H1 (cell line): ENCODE results near the gene WNK3. TPM values are rescaled to one million over a fixed set of nuclear protein-coding genes. Genes with fewer than 3 reads are reported as not detected.

ENCODE experiments used
- CTCF ChIA-PET: fragments of 300-600 bp; sonication (Branson Sonifier 250); formaldehyde crosslinking; loops from one replicate; lab custom pipeline; 2021; ENCODE audit not compliant: partially characterized antibody; lab: Charles Lee
- POLR2A ChIA-PET: fragments of 300-600 bp; sonication (Branson Sonifier 250); formaldehyde crosslinking; loops from one replicate; lab custom pipeline; 2021; ENCODE audit warnings: inconsistent platforms; ENCODE audit not compliant: partially characterized antibody; lab: Charles Lee
- DNase-seq, 2 experiments: peaks; one replicate each; pipeline versions ENCODE4 v3.0.0 to v3.0.0-alpha.2; 2010 to 2022; ENCODE audit warnings: low spot score in 2 of 2, low read depth in 1 of 2, mixed read lengths in 1 of 2
- FAIRE-seq: peaks from 2 replicates; lab custom pipeline; 2011; peaks lifted over from hg19 to GRCh38; lab: Jason Lieb, UNC
- H2AFZ ChIP-seq: 2 replicates; pipeline ENCODE4 v1.8.1; 2012; ENCODE audit warnings: low read length, inconsistent platforms
- H2AK5ac ChIP-seq: 2 replicates; pipeline ENCODE4 v1.6.1; 2013; ENCODE audit warnings: low read depth, low read length
- H2BK120ac ChIP-seq: replicated peaks from 2 replicates; pipeline ENCODE3; 2013; ENCODE audit warnings: low read depth, low read length, inconsistent platforms
- H2BK12ac ChIP-seq: 2 replicates; pipeline ENCODE4 v1.6.1; 2013; ENCODE audit warnings: low read depth, low read length
- H2BK15ac ChIP-seq: 2 replicates; pipeline ENCODE4 v1.6.1; 2013; ENCODE audit warnings: low read length
- H2BK20ac ChIP-seq: 2 replicates; pipeline ENCODE4 v1.6.1; 2013; ENCODE audit warnings: low read length
- H2BK5ac ChIP-seq: 2 replicates; pipeline ENCODE4 v1.6.1; 2013; ENCODE audit warnings: low read depth, low read length
- H3K14ac ChIP-seq: 2 replicates; pipeline ENCODE4 v1.6.1; 2013; ENCODE audit warnings: inconsistent platforms; ENCODE audit not compliant: insufficient read length
- H3K18ac ChIP-seq: 2 replicates; pipeline ENCODE4 v1.6.1; 2013; ENCODE audit warnings: low read length; ENCODE audit errors: extremely low read depth
- H3K23ac ChIP-seq: 2 replicates; pipeline ENCODE4 v1.6.1; 2013; ENCODE audit warnings: inconsistent platforms; ENCODE audit not compliant: insufficient read length
- H3K23me2 ChIP-seq: 2 replicates; pipeline ENCODE4 v1.6.1; 2013; ENCODE audit warnings: low read depth, low read length
- H3K27ac ChIP-seq: 2 replicates; pipeline ENCODE4 v1.6.1; 2011; ENCODE audit warnings: low read depth, low read length, inconsistent platforms
- H3K27me3 ChIP-seq, 4 experiments: replicated peaks in 1 of 4; 1 replicate in 1 of 4; 2 replicates in 3 of 4; pipeline versions ENCODE4 v1.6.1 to v1.8.1; 2011 to 2013; ENCODE audit warnings: low read length in 3 of 4, mild to moderate bottlenecking in 3 of 4, inconsistent platforms in 2 of 4, mixed read lengths in 2 of 4, moderate library complexity in 1 of 4; ENCODE audit not compliant: control insufficient read depth in 3 of 4, insufficient read depth in 3 of 4; ENCODE audit errors: extremely low read depth in 1 of 4
- H3K36me3 ChIP-seq, 4 experiments: 2 replicates each; pipeline versions ENCODE4 v1.6.1 to v1.8.1; 2011 to 2013; ENCODE audit warnings: mild to moderate bottlenecking in 4 of 4, low read length in 3 of 4, moderate library complexity in 2 of 4, control low read depth in 1 of 4, inconsistent platforms in 1 of 4; ENCODE audit not compliant: insufficient read depth in 4 of 4, control insufficient read depth in 2 of 4
- H3K4ac ChIP-seq: replicated peaks from 2 replicates; pipeline ENCODE3; 2013; ENCODE audit warnings: low read length, low read depth, mixed read lengths, inconsistent platforms; ENCODE audit not compliant: insufficient read length
- H3K4me1 ChIP-seq, 4 experiments: replicated peaks in 1 of 4; 1 replicate in 1 of 4; 2 replicates in 3 of 4; pipeline versions ENCODE4 v1.6.1 to v1.8.1; 2011 to 2013; ENCODE audit warnings: low read length in 3 of 4, inconsistent platforms in 2 of 4, mixed read lengths in 1 of 4; ENCODE audit not compliant: insufficient read depth in 4 of 4, control insufficient read depth in 3 of 4
- H3K4me2 ChIP-seq, 2 experiments: 2 replicates each; pipeline versions ENCODE4 v1.6.1 to v1.8.1; 2011 to 2013; ENCODE audit warnings: low read depth in 2 of 2, low read length in 2 of 2, control low read depth in 1 of 2, inconsistent platforms in 1 of 2, mild to moderate bottlenecking in 1 of 2; ENCODE audit not compliant: insufficient read depth in 1 of 2
- H3K4me3 ChIP-seq, 4 experiments: fragments of 200-600, 300-600 bp in 1 of 4; sonication (generic), shearing (Covaris generic), sonication (Bioruptor Twin) in 1 of 4; 2 replicates each; pipeline versions ENCODE4 v1.5.1 to v1.8.1; 2011 to 2016; ENCODE audit warnings: low read length in 4 of 4, low read depth in 3 of 4, control low read depth in 2 of 4, inconsistent platforms in 2 of 4, mild to moderate bottlenecking in 2 of 4, mixed read lengths in 1 of 4, moderate library complexity in 1 of 4; ENCODE audit not compliant: insufficient read depth in 2 of 4; ENCODE audit errors: extremely low read depth in 1 of 4
- H3K56ac ChIP-seq: replicated peaks from 2 replicates; pipeline ENCODE3; 2013; ENCODE audit warnings: low read depth, mild to moderate bottlenecking, mixed read lengths, low read length, inconsistent platforms; ENCODE audit not compliant: insufficient read length
- H3K79me1 ChIP-seq: 2 replicates; pipeline ENCODE4 v1.6.1; 2013; ENCODE audit warnings: low read depth, low read length, control low read depth
- H3K79me2 ChIP-seq, 2 experiments: 2 replicates each; pipeline versions ENCODE4 v1.6.1 to v1.8.1; 2012 to 2013; ENCODE audit warnings: low read length in 2 of 2, mild to moderate bottlenecking in 2 of 2, inconsistent platforms in 1 of 2; ENCODE audit not compliant: insufficient read depth in 2 of 2, control insufficient read depth in 1 of 2
- H3K9ac ChIP-seq, 4 experiments: replicated peaks in 1 of 4; 1 replicate in 1 of 4; 2 replicates in 3 of 4; pipeline versions ENCODE4 v1.6.1 to v1.8.1; 2011 to 2013; ENCODE audit warnings: low read depth in 3 of 4, low read length in 3 of 4, control low read depth in 2 of 4, mild to moderate bottlenecking in 2 of 4, moderate library complexity in 2 of 4, inconsistent platforms in 1 of 4; ENCODE audit errors: extremely low read depth in 1 of 4
- H3K9me3 ChIP-seq, 2 experiments: 2 replicates each; pipeline versions ENCODE4 v1.6.1 to v1.8.1; 2012 to 2013; ENCODE audit warnings: mild to moderate bottlenecking in 2 of 2, moderate library complexity in 2 of 2, control low read depth in 1 of 2, inconsistent platforms in 1 of 2, low read depth in 1 of 2, low read length in 1 of 2, mixed read lengths in 1 of 2; ENCODE audit not compliant: insufficient read depth in 2 of 2
- H4K20me1 ChIP-seq, 2 experiments: replicated peaks in 1 of 2; 2 replicates each; pipeline versions ENCODE3 to v1.8.1; 2011 to 2013; ENCODE audit warnings: inconsistent platforms in 2 of 2, low read length in 2 of 2, mild to moderate bottlenecking in 1 of 2; ENCODE audit not compliant: insufficient read depth in 2 of 2, control insufficient read depth in 1 of 2
- H4K5ac ChIP-seq: 2 replicates; pipeline ENCODE4 v1.6.1; 2013; ENCODE audit warnings: low read length, low read depth, mixed read lengths, inconsistent platforms; ENCODE audit not compliant: insufficient read length
- H4K8ac ChIP-seq: 2 replicates; pipeline ENCODE4 v1.8.0; 2013; ENCODE audit warnings: mild to moderate bottlenecking, moderate library complexity, low read length, inconsistent platforms; ENCODE audit not compliant: insufficient read depth; ENCODE audit errors: extremely low read depth
- H4K91ac ChIP-seq: replicated peaks from 2 replicates; pipeline ENCODE3; 2013; ENCODE audit warnings: low read length, mixed read lengths, inconsistent platforms; ENCODE audit not compliant: insufficient read length
- ASH2L ChIP-seq: fragments of 200-600, 300-600 bp; sonication (generic); IDR thresholded peaks from one replicate; pipeline ENCODE4 v1.7.1; 2017; ENCODE audit warnings: low read length
- BRCA1 ChIP-seq: IDR thresholded peaks from 2 replicates; pipeline ENCODE4 v1.6.1; 2012; ENCODE audit warnings: low read depth, low read length, improper control_type of control experiment
- CBX8 ChIP-seq: fragments of 300-800, 300-1000 bp; sonication (generic); IDR thresholded peaks from 2 replicates; pipeline ENCODE4 v1.7.1; 2016; ENCODE audit warnings: low read depth, low read length, borderline replicate concordance
- CEBPB ChIP-seq: IDR thresholded peaks from 2 replicates; pipeline ENCODE4 v1.6.1; 2012; ENCODE audit warnings: low read depth, low read length
- EGR1 ChIP-seq: IDR thresholded peaks from 2 replicates; pipeline ENCODE4 v1.6.1; 2011; ENCODE audit warnings: low read depth, low read length, borderline replicate concordance
- EP300 ChIP-seq, 2 experiments: IDR thresholded peaks; 1 replicate in 1 of 2; 2 replicates in 1 of 2; pipeline ENCODE4 v1.6.1; 2011 to 2012; ENCODE audit warnings: low read depth in 2 of 2, low read length in 2 of 2, mild to moderate bottlenecking in 2 of 2, borderline replicate concordance in 1 of 2, inconsistent platforms in 1 of 2, moderate library complexity in 1 of 2
- FOSL1 ChIP-seq: IDR thresholded peaks from 2 replicates; pipeline ENCODE4 v1.6.1; 2011; ENCODE audit warnings: mild to moderate bottlenecking, low read depth, low read length, moderate library complexity; ENCODE audit not compliant: insufficient read depth
- HDAC2 ChIP-seq, 2 experiments: fragments of 300-600 bp in 1 of 2; sonication (generic) in 1 of 2; IDR thresholded peaks; 2 replicates each; pipeline ENCODE4 v1.6.1; 2011 to 2012; ENCODE audit warnings: low read depth in 2 of 2, low read length in 2 of 2, mild to moderate bottlenecking in 2 of 2, moderate library complexity in 2 of 2, borderline replicate concordance in 1 of 2, inconsistent platforms in 1 of 2
- MAFK ChIP-seq: IDR thresholded peaks from 2 replicates; pipeline ENCODE4 v1.6.1; 2012; ENCODE audit warnings: low read depth, mild to moderate bottlenecking, improper control_type of control experiment, low read length
- NRF1 ChIP-seq: IDR thresholded peaks from 2 replicates; pipeline ENCODE4 v1.6.1; 2011; ENCODE audit warnings: mild to moderate bottlenecking, low read depth, low read length, improper control_type of control experiment
- POLR2AphosphoS5 ChIP-seq: IDR thresholded peaks from 2 replicates; pipeline ENCODE4 v1.6.1; 2011; ENCODE audit warnings: low read depth, low read length
- RFX5 ChIP-seq: IDR thresholded peaks from 2 replicates; pipeline ENCODE4 v1.6.1; 2011; ENCODE audit warnings: low read depth, low read length, improper control_type of control experiment, borderline replicate concordance
- RXRA ChIP-seq: IDR thresholded peaks from 2 replicates; pipeline ENCODE4 v1.6.1; 2011; ENCODE audit warnings: low read depth, mild to moderate bottlenecking, low read length, moderate library complexity; ENCODE audit not compliant: insufficient read depth
- TEAD4 ChIP-seq: IDR thresholded peaks from 2 replicates; pipeline ENCODE4 v1.6.1; 2012; ENCODE audit warnings: low read depth, low read length, inconsistent platforms, mixed read lengths
- ZNF274 ChIP-seq: IDR thresholded peaks from 2 replicates; pipeline ENCODE4 v1.7.0; 2012; ENCODE audit warnings: low read length, borderline replicate concordance; ENCODE audit errors: extremely low read depth
- WGBS, 2 experiments: shearing (Covaris generic) in 1 of 2; methylation state at CpG; one replicate each; pipeline versions ENCODE4 v1.1.6 to v1.1.7; 2013 to 2015; ENCODE audit warnings: low lambda C conversion rate in 2 of 2, mixed read lengths in 2 of 2, inconsistent platforms in 1 of 2, low coverage in 1 of 2, missing lambda C conversion rate in 1 of 2; ENCODE audit not compliant: insufficient replicate concordance in 2 of 2, insufficient coverage in 1 of 2, insufficient read length in 1 of 2; ENCODE audit errors: extremely low coverage in 1 of 2, missing lambda C conversion rate in 1 of 2; 5-methylcytosine and 5-hydroxymethylcytosine counted together
- polyA plus RNA-seq, 7 experiments: library from polyadenylated mRNA; depleted of rRNA in 3 of 7; stranded (reverse) in 5 of 7; unstranded in 2 of 7; fragments of >200 nt in 5 of 7; fragments of 200-250 nt in 2 of 7; gene quantifications; 1 replicate in 5 of 7; 2 replicates in 1 of 7; 4 replicates in 1 of 7; pipeline versions ENCODE4 v1.2.1 to v1.2.3, GENCODE V29; 2011 to 2013; ENCODE audit warnings: missing spikeins in 2 of 7, mixed read lengths in 2 of 7
- total RNA-seq: library from RNA; stranded (reverse); fragmentation: NEBNext Ultra II Directional; extraction: Animal tissue kit (Norgen Biotek cat#: 25700); gene quantifications from 2 replicates; pipeline ENCODE4 v1.2.1, GENCODE V29; 2021

Gene WNK3
- total and polyA plus RNA-seq, 2 of the 8 experiments (the other 6 are each of a cell fraction or from before 2014, with no cell fraction given): 5.5 to 37.5 TPM

DNA sequence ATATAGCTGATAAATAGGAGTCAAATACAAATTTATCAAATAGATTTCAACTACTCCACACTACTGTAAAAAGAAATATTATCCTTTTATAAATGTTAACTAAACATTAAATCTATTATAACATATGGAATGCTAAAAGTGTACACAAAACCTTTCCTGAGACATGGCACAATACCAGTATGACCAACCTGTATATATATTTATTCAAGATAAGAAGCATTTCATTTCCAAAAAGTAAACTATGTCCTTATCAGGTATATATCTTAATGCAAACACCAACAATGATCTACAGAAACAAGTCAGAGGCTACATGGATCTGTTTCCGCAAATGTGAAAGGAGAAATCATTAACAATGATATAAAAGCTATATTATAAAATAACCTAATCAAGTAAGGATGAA, 37.8 kb downstream of the WNK3 start:
- Histone ChIP-seq H3K18ac (no peak overlapping the region), H3K14ac (no peak overlapping the region), H2AFZ (no peak overlapping the region), H2BK15ac (no peak overlapping the region), H2BK120ac (no peak overlapping the region), H3K23ac (no peak overlapping the region), H3K4me1 (no peaks in the 10 kb centered on the region), H4K20me1 (peaks cover 0 to 2% of the 10 kb centered on the region in 2 experiments), H3K23me2 (no peaks in the 10 kb centered on the region), H4K8ac (no peak overlapping the region), H3K9ac (no peak overlapping the region), H2AK5ac (no peak overlapping the region), H2BK5ac (no peak overlapping the region), H3K4me2 (no peak overlapping the region), H3K56ac (no peak overlapping the region), H3K79me1 (no peaks in the 10 kb centered on the region), H4K5ac (no peak overlapping the region), H3K27me3 (no peaks in the 10 kb centered on the region), H3K4me3 (no peak overlapping the region), H3K4ac (no peak overlapping the region), H3K79me2 (no peaks in the 10 kb centered on the region), H3K36me3 (no peaks in the 10 kb centered on the region), H4K91ac (no peak overlapping the region), H3K9me3 (no peaks in the 10 kb centered on the region), H2BK20ac (no peak overlapping the region), H2BK12ac (no peak overlapping the region), H3K27ac (no peak overlapping the region)
- FAIRE-seq (no peak), DNase-seq (no peak)
- ChIA-PET POLR2A (interaction anchor here (0.6 kb wide), 1 partner anchor 40 kb away, joined by 3 read pairs; no protein-coding TSS in a partner anchor), CTCF (interaction anchor here (0.6 to 0.7 kb wide), 2 partner anchors 97 to 640 kb away, joined by 3 read pairs; no protein-coding TSS in a partner anchor)
- WGBS, 2 experiments: 92% methylated on average over 1 of the region's 1 CpG; no CpG with 5 or more reads in 1 of the 2 experiments
- TF ChIP-seq EGR1: no peak
- TF ChIP-seq FOSL1: no peak
- TF ChIP-seq ASH2L: no peak
- TF ChIP-seq RXRA: no peak
- TF ChIP-seq RFX5: no peak
- TF ChIP-seq MAFK: no peak
- TF ChIP-seq CEBPB: no peak
- TF ChIP-seq TEAD4: no peak
- TF ChIP-seq ZNF274: no peak
- TF ChIP-seq CBX8: no peak
- no peak for TF ChIP-seq POLR2AphosphoS5
- TF ChIP-seq BRCA1: no peak
- no peak for TF ChIP-seq HDAC2 (IDR thresholded peaks at IDR 0.05; ENCODE audit: borderline replicate concordance in 1 of 2, low read depth in 2 of 2, low read length in 2 of 2)
- no peak for TF ChIP-seq NRF1
- no peak for TF ChIP-seq EP300 (IDR thresholded peaks at IDR 0.05; ENCODE audit: borderline replicate concordance in 1 of 2, low read depth in 2 of 2, low read length in 2 of 2)
